Mesenchymal stem cell (in vitro differentiated cells and primary cell): ENCODE data around the gene ECI1. TPM values are rescaled to one million over a fixed set of nuclear protein-coding genes. Genes with fewer than 3 reads are reported as not detected.

Experiments used
- DNase-seq: peaks from one replicate; pipeline ENCODE4 v3.0.0-alpha.2; 2013
- H2AFZ ChIP-seq: one replicate; pipeline ENCODE4 v1.6.1; 2013; ENCODE audit warnings: low read depth, mild to moderate bottlenecking, control low read depth, inconsistent platforms, low read length, moderate library complexity
- H2AK5ac ChIP-seq: 2 replicates; pipeline ENCODE4 v1.6.1; 2013; ENCODE audit warnings: low read length, moderate library complexity, mild to moderate bottlenecking, inconsistent platforms; ENCODE audit not compliant: severe bottlenecking
- H2BK120ac ChIP-seq: one replicate; pipeline ENCODE4 v1.6.1; 2013; ENCODE audit warnings: low read depth, mild to moderate bottlenecking, inconsistent platforms, low read length, moderate library complexity
- H2BK12ac ChIP-seq, 2 experiments: one replicate each; pipeline ENCODE4 v1.6.1; 2013; ENCODE audit warnings: inconsistent platforms in 2 of 2, low read length in 2 of 2, mild to moderate bottlenecking in 2 of 2, moderate library complexity in 2 of 2, control low read depth in 1 of 2
- H2BK15ac ChIP-seq: one replicate; pipeline ENCODE4 v1.6.1; 2013; ENCODE audit warnings: mild to moderate bottlenecking, low read depth, inconsistent platforms; ENCODE audit not compliant: poor library complexity, severe bottlenecking
- H2BK5ac ChIP-seq: 2 replicates; pipeline ENCODE4 v1.6.1; 2013; ENCODE audit warnings: low read depth, mild to moderate bottlenecking, low read length, control low read depth, inconsistent platforms; ENCODE audit not compliant: poor library complexity, severe bottlenecking
- H3K14ac ChIP-seq, 2 experiments: one replicate each; pipeline ENCODE4 v1.6.1; 2013; ENCODE audit warnings: inconsistent platforms in 2 of 2, low read length in 2 of 2, control low read depth in 1 of 2, mild to moderate bottlenecking in 1 of 2, moderate library complexity in 1 of 2
- H3K18ac ChIP-seq, 2 experiments: one replicate each; pipeline ENCODE4 v1.6.1; 2013; ENCODE audit warnings: inconsistent platforms in 2 of 2, low read length in 2 of 2, control low read depth in 1 of 2, low read depth in 1 of 2, mild to moderate bottlenecking in 1 of 2
- H3K23ac ChIP-seq, 2 experiments: one replicate each; pipeline ENCODE4 v1.6.1; 2013; ENCODE audit warnings: inconsistent platforms in 2 of 2, low read length in 2 of 2, mild to moderate bottlenecking in 2 of 2, moderate library complexity in 2 of 2, control low read depth in 1 of 2
- H3K27ac ChIP-seq: 2 replicates; pipeline ENCODE4 v1.5.1; 2013; ENCODE audit warnings: mild to moderate bottlenecking, moderate library complexity, low read length, control low read depth, inconsistent platforms; ENCODE audit not compliant: poor library complexity, severe bottlenecking
- H3K27me3 ChIP-seq, 2 experiments: 2 replicates each; pipeline versions ENCODE4 v1.6.1 to v1.7.0; 2013; ENCODE audit warnings: low read length in 2 of 2, mild to moderate bottlenecking in 2 of 2, moderate library complexity in 2 of 2, control low read depth in 1 of 2, inconsistent platforms in 1 of 2; ENCODE audit not compliant: control insufficient read depth in 1 of 2, insufficient read depth in 1 of 2
- H3K36me3 ChIP-seq, 2 experiments: 2 replicates each; pipeline versions ENCODE4 v1.6.1 to v1.7.0; 2013; ENCODE audit warnings: low read length in 2 of 2, control low read depth in 1 of 2, inconsistent platforms in 1 of 2, low read depth in 1 of 2, mild to moderate bottlenecking in 1 of 2; ENCODE audit not compliant: insufficient read depth in 2 of 2, control insufficient read depth in 1 of 2
- H3K4ac ChIP-seq, 2 experiments: one replicate each; pipeline ENCODE4 v1.6.1; 2013; ENCODE audit warnings: inconsistent platforms in 2 of 2, low read length in 2 of 2, mild to moderate bottlenecking in 2 of 2, moderate library complexity in 2 of 2, control low read depth in 1 of 2, low read depth in 1 of 2
- H3K4me1 ChIP-seq: 2 replicates; pipeline ENCODE4 v1.6.1; 2013; ENCODE audit warnings: low read depth, low read length, control low read depth; ENCODE audit not compliant: control insufficient read depth, insufficient read depth
- H3K4me2 ChIP-seq: 2 replicates; pipeline ENCODE4 v1.6.1; 2013; ENCODE audit warnings: low read length, mild to moderate bottlenecking, inconsistent platforms; ENCODE audit not compliant: poor library complexity, severe bottlenecking
- H3K4me3 ChIP-seq, 2 experiments: 2 replicates each; pipeline versions ENCODE4 v1.5.1 to v1.7.0; 2013; ENCODE audit warnings: low read length in 2 of 2, mild to moderate bottlenecking in 2 of 2, control low read depth in 1 of 2, low read depth in 1 of 2; ENCODE audit not compliant: insufficient read depth in 1 of 2
- H3K79me1 ChIP-seq: replicated peaks from 2 replicates; pipeline ENCODE4 v1.6.1; 2013; ENCODE audit warnings: mild to moderate bottlenecking, control low read depth, low read length, inconsistent platforms; ENCODE audit not compliant: poor library complexity, severe bottlenecking
- H3K9ac ChIP-seq: 2 replicates; pipeline ENCODE4 v1.7.0; 2013; ENCODE audit warnings: mild to moderate bottlenecking, low read length, moderate library complexity
- H3K9me3 ChIP-seq: 2 replicates; pipeline ENCODE4 v1.7.0; 2013; ENCODE audit warnings: mild to moderate bottlenecking, low read length; ENCODE audit not compliant: control insufficient read depth
- H4K8ac ChIP-seq: one replicate; pipeline ENCODE4 v1.6.1; 2013; ENCODE audit warnings: inconsistent platforms, mild to moderate bottlenecking, low read length, moderate library complexity
- H4K91ac ChIP-seq: one replicate; pipeline ENCODE4 v1.6.1; 2013; ENCODE audit warnings: mild to moderate bottlenecking, low read length, inconsistent platforms
- WGBS: methylation state at CpG from one replicate; pipeline ENCODE4 v1.1.7; 2013; ENCODE audit warnings: mixed read lengths; 5-methylcytosine and 5-hydroxymethylcytosine counted together
- small RNA-seq: library from polyadenylated mRNA; stranded (forward); fragments of <200 nt; extraction: miRNeasy Mini kit (QIAGEN cat#:217004); gene quantifications from one replicate; pipeline ENCODE3, GENCODE V24; 2013; ENCODE audit warnings: low read depth

ECI1 gene

GRCh38 chr16:2190659-2191445, 60.5 kb downstream of the ECI1 start:
- Histone ChIP-seq H2BK120ac (no peak overlapping the region), H4K8ac (no peak overlapping the region), H3K14ac (no peak overlapping the region), H3K18ac (no peak overlapping the region), H3K4ac (no peak overlapping the region), H4K91ac (peak overlapping the region; percentile 41), H3K36me3 (no peaks in the 10 kb centered on the region), H3K79me1 (no peaks in the 10 kb centered on the region), H2AFZ (no peak overlapping the region), H2BK15ac (no peak overlapping the region), H3K9me3 (no peaks in the 10 kb centered on the region), H2BK12ac (no peak overlapping the region), H3K27me3 (peaks cover 15 to 28% of the 10 kb centered on the region in 2 experiments), H3K23ac (no peak overlapping the region), H3K9ac (no peak overlapping the region), H3K4me1 (peaks cover 13% of the 10 kb centered on the region), H3K4me2 (no peak overlapping the region), H3K4me3 (no peak overlapping the region), H2AK5ac (no peak overlapping the region), H2BK5ac (no peak overlapping the region), H3K27ac (no peak overlapping the region)
- 85% methylated on average over 25 of the region's 25 CpGs for WGBS
- DNase-seq = no peak

- no peak overlapping the region for H2AFZ ChIP-seq
- H3K36me3 ChIP-seq = no peaks in the 10 kb centered on the region
- DNase-seq = no peak
- no peak overlapping the region for H2BK15ac ChIP-seq
- H3K27ac ChIP-seq = no peak overlapping the region
- no peak overlapping the region for H3K23ac ChIP-seq
- no peak overlapping the region for H3K9ac ChIP-seq
- H3K79me1 ChIP-seq = no peaks in the 10 kb centered on the region
- no peak overlapping the region for H3K14ac ChIP-seq
- no peak overlapping the region for H3K4ac ChIP-seq
- no peak overlapping the region for H3K4me2 ChIP-seq
- H3K4me3 ChIP-seq = no peak overlapping the region
- WGBS = 83% methylated on average over 19 of the region's 24 CpGs
- no peak overlapping the region for H2BK120ac ChIP-seq
- peak overlapping the region; percentile 41 for H4K91ac ChIP-seq
- no peak overlapping the region for H2AK5ac ChIP-seq
- no peak overlapping the region for H3K18ac ChIP-seq
- H3K27me3 ChIP-seq = peaks cover 8 to 25% of the 10 kb centered on the region in 2 experiments
- H2BK5ac ChIP-seq = no peak overlapping the region
- no peak overlapping the region for H4K8ac ChIP-seq
- no peak overlapping the region for H2BK12ac ChIP-seq
- H3K4me1 ChIP-seq = peaks cover 6% of the 10 kb centered on the region
- H3K9me3 ChIP-seq = no peaks in the 10 kb centered on the region
Measured at GRCh38 chr16:2190002-2190658, 61.3 kb downstream of the ECI1 start.

Small RNA genes within 50 kb of the gene (small RNA-seq; reads per million reads assigned to genes)
- gene MIR3677 (0.86 reads per million), gene MIR4717 (not detected)
